Spleen (tissue), 7 donors: ENCODE data around the gene SLC2A2.

Source experiments
- CTCF ChIP-seq, 11 experiments: fragments of 200-600 bp in 7 of 11; fragments of 450-650 bp in 4 of 11; sonication (generic) in 4 of 11; IDR thresholded peaks in 8 of 11; conservative IDR thresholded peaks in 3 of 11; 1 replicate in 7 of 11; 2 replicates in 4 of 11; pipeline versions ENCODE4 v1.4.0 to v1.8.0; 2016 to 2021; ENCODE audit warnings: antibody characterized with exemption in 11 of 11, inconsistent platforms in 4 of 11, mild to moderate bottlenecking in 1 of 11
- POLR2A ChIP-seq, 3 donors: fragments of 450-650 bp; IDR thresholded peaks; one replicate each; pipeline ENCODE4 v1.5.1; 2017; ENCODE audit warnings: antibody characterized with exemption in 3 of 3, mild to moderate bottlenecking in 1 of 3
- POLR2AphosphoS5 ChIP-seq, 3 donors: sonication (generic); formaldehyde crosslinking; IDR thresholded peaks; one replicate each; pipeline ENCODE4 v1.5.1; 2017; ENCODE audit warnings: antibody characterized with exemption in 3 of 3
- donor health status: DM: no; HTN: no; CAD: no; lungs with moderate emphysema.
- donor health status: DM: no; HTN: no; CAD: no.
- donor health status: DM: no; HTN: no; CAD: no.

- TF ChIP-seq CTCF (IDR thresholded peaks at IDR 0.05 in 8 of 11, conservative IDR thresholded peaks at IDR 0.05 in 3 of 11) (no peak), POLR2A (IDR thresholded peaks at IDR 0.05) (no peak), POLR2AphosphoS5 (IDR thresholded peaks at IDR 0.05) (no peak)
Observed at GRCh38 chr3:170977949-170978745, 48.4 kb downstream of the SLC2A2 start.
